ENCODE measurements around the gene DYNLRB1. TPM values are rescaled to one million over a fixed set of nuclear protein-coding genes. Genes with fewer than 3 reads are reported as not detected.

DYNLRB1 gene
- total and polyA plus RNA-seq, 2 donors (not counting 1 experiment from before 2014, with no cell fraction given) = 107 to 352 TPM

DNA sequence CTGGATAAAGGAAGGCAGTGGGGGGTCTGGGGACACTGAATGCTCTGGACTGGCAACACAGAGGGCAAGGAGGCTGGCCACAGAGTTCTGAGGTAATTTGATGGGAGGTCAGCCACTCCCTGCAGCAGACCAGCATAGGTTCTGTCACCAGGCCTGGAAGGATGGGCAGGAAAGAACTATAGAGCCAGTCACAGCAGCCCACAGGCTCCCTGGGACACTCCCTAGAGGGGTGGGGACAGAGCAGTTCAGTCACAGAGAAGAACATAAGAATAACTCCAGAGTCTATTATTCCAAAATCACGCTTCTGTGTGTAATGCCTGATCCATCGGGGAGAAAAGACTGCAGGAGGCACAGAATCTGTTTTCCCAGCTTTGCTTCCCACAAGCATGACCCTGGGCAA is 19.6 kb downstream of the DYNLRB1 start:
- H3K36me3 ChIP-seq (ENCODE audit: control insufficient read depth, insufficient read depth, low read length) = peaks cover 40% of the 10 kb centered on the region
- no peak for TF ChIP-seq EZH2 (IDR thresholded peaks at IDR 0.05; ENCODE audit: low read length, missing control alignments)
- TF ChIP-seq, protein P1, sequence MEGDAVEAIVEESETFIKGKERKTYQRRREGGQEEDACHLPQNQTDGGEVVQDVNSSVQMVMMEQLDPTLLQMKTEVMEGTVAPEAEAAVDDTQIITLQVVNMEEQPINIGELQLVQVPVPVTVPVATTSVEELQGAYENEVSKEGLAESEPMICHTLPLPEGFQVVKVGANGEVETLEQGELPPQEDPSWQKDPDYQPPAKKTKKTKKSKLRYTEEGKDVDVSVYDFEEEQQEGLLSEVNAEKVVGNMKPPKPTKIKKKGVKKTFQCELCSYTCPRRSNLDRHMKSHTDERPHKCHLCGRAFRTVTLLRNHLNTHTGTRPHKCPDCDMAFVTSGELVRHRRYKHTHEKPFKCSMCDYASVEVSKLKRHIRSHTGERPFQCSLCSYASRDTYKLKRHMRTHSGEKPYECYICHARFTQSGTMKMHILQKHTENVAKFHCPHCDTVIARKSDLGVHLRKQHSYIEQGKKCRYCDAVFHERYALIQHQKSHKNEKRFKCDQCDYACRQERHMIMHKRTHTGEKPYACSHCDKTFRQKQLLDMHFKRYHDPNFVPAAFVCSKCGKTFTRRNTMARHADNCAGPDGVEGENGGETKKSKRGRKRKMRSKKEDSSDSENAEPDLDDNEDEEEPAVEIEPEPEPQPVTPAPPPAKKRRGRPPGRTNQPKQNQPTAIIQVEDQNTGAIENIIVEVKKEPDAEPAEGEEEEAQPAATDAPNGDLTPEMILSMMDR (conservative IDR thresholded peaks at IDR 0.05 in 1 of 2, IDR thresholded peaks at IDR 0.05 in 1 of 2; ENCODE audit: low read depth in 1 of 2, low read length in 2 of 2) = no peak
- no peaks in the 10 kb centered on the region for H3K4me1 ChIP-seq (ENCODE audit: control insufficient read depth, extremely low read depth, insufficient read depth, low read length)
- H2AFZ ChIP-seq (ENCODE audit: low read length) = no peak overlapping the region
- H3K4me3 ChIP-seq (replicated peaks in 1 of 4; ENCODE audit: control extremely low read depth in 1 of 4, insufficient read depth in 1 of 4, low read depth in 3 of 4, low read length in 4 of 4) = no peak overlapping the region
- no peak overlapping the region for H3K4me2 ChIP-seq (ENCODE audit: extremely low read depth, insufficient read depth, low read length)
- no peaks in the 10 kb centered on the region for H3K27me3 ChIP-seq (ENCODE audit: control insufficient read depth, insufficient read depth, low read length)
- H3K9ac ChIP-seq (ENCODE audit: insufficient read depth, low read length) = no peak overlapping the region
- H3K9me3 ChIP-seq (ENCODE audit: control insufficient read depth, insufficient read depth, low read depth, low read length) = no peaks in the 10 kb centered on the region
- no peaks in the 10 kb centered on the region for H4K20me1 ChIP-seq (ENCODE audit: control insufficient read depth, extremely low read depth, insufficient read depth, low read length)
- H3K27ac ChIP-seq (ENCODE audit: insufficient read depth, low read length) = no peak overlapping the region
- no peak for DNase-seq (ENCODE audit: low read depth in 2 of 2)
- peaks cover 12% of the 10 kb centered on the region for H3K79me2 ChIP-seq (ENCODE audit: control insufficient read depth, insufficient read depth, low read length)

DNA sequence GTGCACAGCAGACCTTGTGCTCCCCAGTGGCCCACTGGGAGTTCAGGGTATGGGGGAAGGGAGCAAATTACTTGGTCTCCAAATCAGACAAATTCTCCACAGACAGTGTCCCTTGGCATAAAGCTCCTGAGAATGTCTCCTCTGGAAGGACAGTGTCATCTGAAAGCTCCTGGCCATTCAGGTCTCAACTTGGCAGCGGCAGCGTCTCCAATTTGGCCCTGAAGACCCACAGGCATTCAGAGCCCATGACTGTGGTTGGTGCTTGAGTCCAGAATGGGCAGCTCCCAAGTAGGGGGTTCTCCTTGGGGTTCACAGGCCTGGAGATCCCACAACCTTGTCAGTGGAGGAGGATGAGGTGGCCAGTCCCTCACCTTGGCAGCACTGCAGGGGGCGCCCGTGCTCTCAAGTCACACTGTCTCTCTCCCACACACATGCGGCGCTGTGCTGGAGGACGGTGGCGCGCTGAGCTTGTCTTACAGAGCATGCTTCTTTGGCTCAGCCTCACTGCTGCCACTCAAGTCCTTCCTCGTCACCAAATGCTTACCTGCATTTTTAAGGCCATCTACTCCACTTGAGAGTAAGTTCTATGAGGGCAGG is 20.7 kb downstream of the DYNLRB1 start:
- no peak overlapping the region for H3K4me2 ChIP-seq (ENCODE audit: extremely low read depth, insufficient read depth, low read length)
- H3K36me3 ChIP-seq (ENCODE audit: control insufficient read depth, insufficient read depth, low read length) = peaks cover 37% of the 10 kb centered on the region
- H3K4me3 ChIP-seq (replicated peaks in 1 of 4; ENCODE audit: control extremely low read depth in 1 of 4, insufficient read depth in 1 of 4, low read depth in 3 of 4, low read length in 4 of 4) = no peak overlapping the region
- H3K4me1 ChIP-seq (ENCODE audit: control insufficient read depth, extremely low read depth, insufficient read depth, low read length) = no peaks in the 10 kb centered on the region
- H3K9ac ChIP-seq (ENCODE audit: insufficient read depth, low read length) = no peak overlapping the region
- TF ChIP-seq EZH2 (IDR thresholded peaks at IDR 0.05; ENCODE audit: low read length, missing control alignments) = no peak
- TF ChIP-seq, protein P1 (conservative IDR thresholded peaks at IDR 0.05 in 1 of 2, IDR thresholded peaks at IDR 0.05 in 1 of 2; ENCODE audit: low read depth in 1 of 2, low read length in 2 of 2) = peak; percentile 11 to 36
- H2AFZ ChIP-seq (ENCODE audit: low read length) = no peak overlapping the region
- H3K27me3 ChIP-seq (ENCODE audit: control insufficient read depth, insufficient read depth, low read length) = no peaks in the 10 kb centered on the region
- peak in 1 of 2 donors; percentile 25 for DNase-seq (ENCODE audit: low read depth in 2 of 2)
- H3K9me3 ChIP-seq (ENCODE audit: control insufficient read depth, insufficient read depth, low read depth, low read length) = no peaks in the 10 kb centered on the region
- H3K79me2 ChIP-seq (ENCODE audit: control insufficient read depth, insufficient read depth, low read length) = peaks cover 7% of the 10 kb centered on the region
- H4K20me1 ChIP-seq (ENCODE audit: control insufficient read depth, extremely low read depth, insufficient read depth, low read length) = no peaks in the 10 kb centered on the region
- H3K27ac ChIP-seq (ENCODE audit: insufficient read depth, low read length) = no peak overlapping the region

DNA sequence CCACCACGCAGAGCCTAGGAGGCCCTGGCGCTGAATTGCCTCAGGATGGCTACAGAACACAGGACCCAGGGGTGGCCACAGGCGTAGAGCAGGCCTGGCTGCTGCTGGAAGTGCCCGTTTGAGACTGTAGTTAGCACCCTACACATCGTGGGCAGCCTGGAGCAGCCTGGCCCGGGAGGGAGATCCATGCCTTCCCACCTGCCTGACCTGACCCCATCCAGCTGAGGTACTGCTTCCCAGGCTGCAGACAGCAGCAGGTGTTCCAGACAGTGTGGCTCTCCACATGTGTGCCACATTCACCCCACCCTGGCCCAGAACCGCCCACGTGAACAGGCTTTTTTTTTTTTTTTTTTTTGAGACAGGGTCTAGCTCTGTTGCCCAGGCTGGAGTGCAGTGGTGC is 21.4 kb downstream of the DYNLRB1 start:
- Histone ChIP-seq H3K79me2 (ENCODE audit: control insufficient read depth, insufficient read depth, low read length) (peaks cover 2% of the 10 kb centered on the region), H3K36me3 (ENCODE audit: control insufficient read depth, insufficient read depth, low read length) (peaks cover 35% of the 10 kb centered on the region), H4K20me1 (ENCODE audit: control insufficient read depth, extremely low read depth, insufficient read depth, low read length) (no peaks in the 10 kb centered on the region), H2AFZ (ENCODE audit: low read length) (no peak overlapping the region), H3K4me3 (replicated peaks in 1 of 4; ENCODE audit: control extremely low read depth in 1 of 4, insufficient read depth in 1 of 4, low read depth in 3 of 4, low read length in 4 of 4) (no peak overlapping the region), H3K27ac (ENCODE audit: insufficient read depth, low read length) (no peak overlapping the region), H3K4me2 (ENCODE audit: extremely low read depth, insufficient read depth, low read length) (no peak overlapping the region), H3K4me1 (ENCODE audit: control insufficient read depth, extremely low read depth, insufficient read depth, low read length) (no peaks in the 10 kb centered on the region), H3K9me3 (ENCODE audit: control insufficient read depth, insufficient read depth, low read depth, low read length) (no peaks in the 10 kb centered on the region), H3K9ac (ENCODE audit: insufficient read depth, low read length) (no peak overlapping the region), H3K27me3 (ENCODE audit: control insufficient read depth, insufficient read depth, low read length) (no peaks in the 10 kb centered on the region)
- no peak for DNase-seq (ENCODE audit: low read depth in 2 of 2)
- TF ChIP-seq EZH2 (IDR thresholded peaks at IDR 0.05; ENCODE audit: low read length, missing control alignments) = no peak
- TF ChIP-seq, protein P1 (conservative IDR thresholded peaks at IDR 0.05 in 1 of 2, IDR thresholded peaks at IDR 0.05 in 1 of 2; ENCODE audit: low read depth in 1 of 2, low read length in 2 of 2) = no peak

Measured in fibroblast of lung (primary cell).